ENCODE results near the gene POC1A.

Gene POC1A

DNA sequence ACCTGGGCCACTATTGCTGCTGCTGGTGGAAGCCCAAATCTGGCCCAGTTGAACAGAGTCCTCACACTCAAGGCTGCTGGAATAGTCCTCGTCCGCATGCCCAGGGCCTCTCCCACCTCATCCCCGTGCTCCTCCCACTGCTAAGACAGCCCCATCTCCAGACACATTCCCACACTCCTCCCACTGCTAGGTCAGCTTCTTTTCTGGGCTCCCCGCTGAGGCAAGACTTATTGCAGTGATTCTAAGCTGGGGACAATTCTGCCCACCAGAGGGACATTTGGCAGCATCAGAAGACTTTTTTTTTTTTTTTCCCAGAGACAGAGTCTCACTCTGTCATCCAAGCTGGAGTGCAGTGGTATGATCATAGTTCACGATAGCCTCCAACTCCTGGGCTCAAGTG, 35.1 kb downstream of the POC1A start:
- Histone ChIP-seq H3K36me3 (ENCODE audit: control insufficient read depth, low read length) (peaks cover 59% of the 10 kb centered on the region), H3K4me2 (ENCODE audit: low read length) (no peak overlapping the region), H3K27ac (ENCODE audit: low read depth, low read length) (no peak overlapping the region), H3K9me3 (ENCODE audit: control insufficient read depth, insufficient read depth, low read length) (no peaks in the 10 kb centered on the region), H4K20me1 (ENCODE audit: control insufficient read depth, insufficient read depth, low read depth, low read length) (no peaks in the 10 kb centered on the region), H3K4me3 (ENCODE audit: low read length) (no peak overlapping the region), H3K27me3 (ENCODE audit: control insufficient read depth, low read length) (no peaks in the 10 kb centered on the region), H3K9me2 (replicated peaks; ENCODE audit: control insufficient read depth, low read length) (no peaks in the 10 kb centered on the region), H3K79me2 (ENCODE audit: control insufficient read depth, low read length) (no peaks in the 10 kb centered on the region), H3F3A (ENCODE audit: control insufficient read depth, insufficient read depth) (peaks cover 26% of the 10 kb centered on the region), H3K4me1 (ENCODE audit: control insufficient read depth, low read length) (peaks cover 44% of the 10 kb centered on the region)
- TF ChIP-seq, protein P1, sequence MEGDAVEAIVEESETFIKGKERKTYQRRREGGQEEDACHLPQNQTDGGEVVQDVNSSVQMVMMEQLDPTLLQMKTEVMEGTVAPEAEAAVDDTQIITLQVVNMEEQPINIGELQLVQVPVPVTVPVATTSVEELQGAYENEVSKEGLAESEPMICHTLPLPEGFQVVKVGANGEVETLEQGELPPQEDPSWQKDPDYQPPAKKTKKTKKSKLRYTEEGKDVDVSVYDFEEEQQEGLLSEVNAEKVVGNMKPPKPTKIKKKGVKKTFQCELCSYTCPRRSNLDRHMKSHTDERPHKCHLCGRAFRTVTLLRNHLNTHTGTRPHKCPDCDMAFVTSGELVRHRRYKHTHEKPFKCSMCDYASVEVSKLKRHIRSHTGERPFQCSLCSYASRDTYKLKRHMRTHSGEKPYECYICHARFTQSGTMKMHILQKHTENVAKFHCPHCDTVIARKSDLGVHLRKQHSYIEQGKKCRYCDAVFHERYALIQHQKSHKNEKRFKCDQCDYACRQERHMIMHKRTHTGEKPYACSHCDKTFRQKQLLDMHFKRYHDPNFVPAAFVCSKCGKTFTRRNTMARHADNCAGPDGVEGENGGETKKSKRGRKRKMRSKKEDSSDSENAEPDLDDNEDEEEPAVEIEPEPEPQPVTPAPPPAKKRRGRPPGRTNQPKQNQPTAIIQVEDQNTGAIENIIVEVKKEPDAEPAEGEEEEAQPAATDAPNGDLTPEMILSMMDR (IDR thresholded peaks at IDR 0.05; ENCODE audit: low read depth, low read length, poor library complexity, severe bottlenecking) = no peak
- TF ChIP-seq EZH2phosphoT487 (IDR thresholded peaks at IDR 0.05; ENCODE audit: borderline replicate concordance, low read length) = no peak

DNA sequence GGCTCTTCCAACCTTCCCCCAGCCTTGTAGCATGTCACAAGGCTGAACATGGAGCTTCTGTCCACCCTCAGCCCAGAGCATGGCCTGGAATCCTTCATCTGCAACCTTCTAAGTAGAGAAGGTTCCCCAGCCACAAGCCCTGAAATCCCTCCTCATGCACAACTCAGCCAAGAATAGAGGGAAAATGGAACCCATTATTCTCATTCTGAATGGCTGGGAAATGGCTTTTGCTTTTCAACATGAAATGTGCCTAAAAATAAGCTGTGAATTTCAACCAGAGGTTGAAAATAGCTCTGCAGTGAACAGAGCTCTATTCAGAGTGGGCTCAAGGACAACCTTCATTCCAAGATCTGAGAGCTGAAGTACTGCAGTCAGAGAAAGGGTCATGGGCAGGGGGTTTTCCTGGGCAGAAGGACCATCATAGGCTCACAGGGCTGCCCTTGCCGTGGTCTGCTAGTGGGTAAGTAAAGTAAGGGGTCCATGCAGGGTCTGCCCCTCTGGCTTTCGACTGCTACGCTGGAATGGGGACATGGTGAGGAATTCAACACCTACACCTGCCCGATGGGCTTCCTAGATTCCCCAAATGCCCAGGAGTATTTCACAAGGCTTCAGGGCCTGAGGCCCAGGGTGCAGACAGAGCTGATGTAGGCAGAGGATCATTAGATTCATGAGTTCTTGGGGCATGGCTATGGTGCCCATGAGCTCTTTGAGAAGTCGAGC, 35.9 kb downstream of the POC1A start:
- no peaks in the 10 kb centered on the region for H4K20me1 ChIP-seq (ENCODE audit: control insufficient read depth, insufficient read depth, low read depth, low read length)
- no peaks in the 10 kb centered on the region for H3K9me2 ChIP-seq (replicated peaks; ENCODE audit: control insufficient read depth, low read length)
- no peak overlapping the region for H3K27ac ChIP-seq (ENCODE audit: low read depth, low read length)
- no peak overlapping the region for H3K4me3 ChIP-seq (ENCODE audit: low read length)
- no peaks in the 10 kb centered on the region for H3K9me3 ChIP-seq (ENCODE audit: control insufficient read depth, insufficient read depth, low read length)
- no peak overlapping the region for H3K4me2 ChIP-seq (ENCODE audit: low read length)
- TF ChIP-seq, protein P1 (IDR thresholded peaks at IDR 0.05; ENCODE audit: low read depth, low read length, poor library complexity, severe bottlenecking) = no peak
- no peak for TF ChIP-seq EZH2phosphoT487 (IDR thresholded peaks at IDR 0.05; ENCODE audit: borderline replicate concordance, low read length)
- peaks cover 51% of the 10 kb centered on the region for H3K36me3 ChIP-seq (ENCODE audit: control insufficient read depth, low read length)
- H3F3A ChIP-seq (ENCODE audit: control insufficient read depth, insufficient read depth) = peaks cover 20% of the 10 kb centered on the region
- H3K4me1 ChIP-seq (ENCODE audit: control insufficient read depth, low read length) = peaks cover 36% of the 10 kb centered on the region
- H3K79me2 ChIP-seq (ENCODE audit: control insufficient read depth, low read length) = no peaks in the 10 kb centered on the region
- no peaks in the 10 kb centered on the region for H3K27me3 ChIP-seq (ENCODE audit: control insufficient read depth, low read length)

DNA sequence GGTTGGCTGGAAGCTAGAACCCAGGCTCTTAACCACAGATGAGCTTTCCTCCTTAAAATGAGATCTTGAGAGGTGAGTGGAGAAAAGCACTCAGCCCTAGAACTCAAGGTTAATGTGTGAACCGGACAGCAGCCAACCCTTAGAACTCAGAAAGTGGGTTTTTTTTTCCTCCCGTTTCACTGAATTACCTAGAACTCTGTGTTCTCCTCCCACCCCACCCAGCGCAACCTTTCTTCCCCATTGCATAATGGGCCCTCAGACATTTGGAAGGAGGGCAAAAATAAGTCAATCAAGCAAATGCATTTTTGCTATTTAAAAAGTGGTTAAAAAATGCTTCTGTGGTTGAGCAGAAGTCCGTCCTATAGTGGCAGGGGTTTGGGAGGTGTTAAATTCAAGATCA, 36.7 kb downstream of the POC1A start:
- Histone ChIP-seq H3K4me3 (ENCODE audit: low read length) (no peak overlapping the region), H3K27ac (ENCODE audit: low read depth, low read length) (no peak overlapping the region), H3K4me1 (ENCODE audit: control insufficient read depth, low read length) (peaks cover 28% of the 10 kb centered on the region), H3K4me2 (ENCODE audit: low read length) (no peak overlapping the region), H3K27me3 (ENCODE audit: control insufficient read depth, low read length) (no peaks in the 10 kb centered on the region), H3K79me2 (ENCODE audit: control insufficient read depth, low read length) (no peaks in the 10 kb centered on the region), H3F3A (ENCODE audit: control insufficient read depth, insufficient read depth) (peaks cover 14% of the 10 kb centered on the region), H3K9me3 (ENCODE audit: control insufficient read depth, insufficient read depth, low read length) (no peaks in the 10 kb centered on the region), H4K20me1 (ENCODE audit: control insufficient read depth, insufficient read depth, low read depth, low read length) (no peaks in the 10 kb centered on the region), H3K9me2 (replicated peaks; ENCODE audit: control insufficient read depth, low read length) (no peaks in the 10 kb centered on the region), H3K36me3 (ENCODE audit: control insufficient read depth, low read length) (peaks cover 44% of the 10 kb centered on the region)
- TF ChIP-seq, protein P1 (IDR thresholded peaks at IDR 0.05; ENCODE audit: low read depth, low read length, poor library complexity, severe bottlenecking) = no peak
- no peak for TF ChIP-seq EZH2phosphoT487 (IDR thresholded peaks at IDR 0.05; ENCODE audit: borderline replicate concordance, low read length)
